Activated naive CD4-positive, alpha-beta T cell treated with anti-CD3 and anti-CD28 coated beads for 36 hours (primary cell): ENCODE measurements around the gene HACD3. TPM values are rescaled to one million over a fixed set of nuclear protein-coding genes. Genes with fewer than 3 reads are reported as not detected.
"Not testable (repeated sequence)": the region's sequence is repeated elsewhere in the genome, so short reads cannot be mapped to it uniquely, and the experiment has no call there.

Experiments used
- CTCF ChIA-PET: fragments of 350-600 bp; sonication (Branson Sonifier 250); formaldehyde crosslinking; loops from one replicate; lab custom pipeline; 2021; ENCODE audit warnings: antibody characterized with exemption; lab: Charles Lee
- DNase-seq: peaks from one replicate; pipeline ENCODE4 v3.0.0-alpha.2; 2020
- H3K27ac Mint-ChIP-seq: one replicate; pipeline ENCODE4 v1.8.0; 2021; ENCODE audit warnings: mild to moderate bottlenecking, mixed read lengths
- H3K27me3 Mint-ChIP-seq: one replicate; pipeline ENCODE4 v1.8.0; 2021; ENCODE audit warnings: low read depth, mixed read lengths
- H3K36me3 Mint-ChIP-seq: one replicate; pipeline ENCODE4 v1.8.0; 2021; ENCODE audit warnings: low read depth, mixed read lengths
- H3K4me1 Mint-ChIP-seq: one replicate; pipeline ENCODE4 v1.8.0; 2021; ENCODE audit warnings: low read depth, mixed read lengths
- H3K4me3 Mint-ChIP-seq: one replicate; pipeline ENCODE4 v1.8.0; 2021; ENCODE audit warnings: mild to moderate bottlenecking, moderate library complexity, mixed read lengths
- H3K9me3 Mint-ChIP-seq: one replicate; pipeline ENCODE4 v1.8.0; 2021; ENCODE audit warnings: mixed read lengths
- intact Hi-C: fragments of 100-400 bp; cut with micrococcal nuclease; formaldehyde crosslinking; loops from one replicate; pipeline ENCODE4 v1.15.1; 2023
- total RNA-seq, 2 experiments: library from RNA; stranded (reverse); gene quantifications; one replicate each; pipeline ENCODE4 v1.2.3, GENCODE V29; 2021

The HACD3 gene
- total RNA-seq, 2 experiments from 2014 or later = 29.1 to 30.1 TPM

DNA sequence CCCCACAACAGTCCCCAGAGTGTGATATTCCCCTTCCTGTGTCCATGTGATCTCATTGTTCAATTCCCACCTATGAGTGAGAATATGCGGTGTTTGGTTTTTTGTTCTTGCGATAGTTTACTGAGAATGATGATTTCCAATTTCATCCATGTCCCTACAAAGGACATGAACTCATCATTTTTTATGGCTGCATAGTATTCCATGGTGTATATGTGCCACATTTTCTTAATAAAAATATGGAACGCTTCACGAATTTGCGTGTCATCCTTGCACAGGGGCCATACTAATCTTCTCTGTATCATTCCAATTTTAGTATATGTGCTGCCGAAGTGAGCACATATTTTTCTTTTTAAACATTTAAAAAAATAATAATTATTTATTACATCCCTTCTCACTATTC lies 22.6 kb downstream of the HACD3 start:
- Mint-ChIP-seq H3K4me1 (peaks cover 18% of the 10 kb centered on the region), H3K36me3 (peaks cover 19% of the 10 kb centered on the region)
- CTCF ChIA-PET, H3K27ac Mint-ChIP-seq, H3K4me3 Mint-ChIP-seq, H3K27me3 Mint-ChIP-seq, H3K9me3 Mint-ChIP-seq, DNase-seq: not testable (repeated sequence)
- intact Hi-C loops = loop anchor here (10.0 kb wide), 1 partner anchor 148 kb away; no protein-coding TSS in a partner anchor

DNA sequence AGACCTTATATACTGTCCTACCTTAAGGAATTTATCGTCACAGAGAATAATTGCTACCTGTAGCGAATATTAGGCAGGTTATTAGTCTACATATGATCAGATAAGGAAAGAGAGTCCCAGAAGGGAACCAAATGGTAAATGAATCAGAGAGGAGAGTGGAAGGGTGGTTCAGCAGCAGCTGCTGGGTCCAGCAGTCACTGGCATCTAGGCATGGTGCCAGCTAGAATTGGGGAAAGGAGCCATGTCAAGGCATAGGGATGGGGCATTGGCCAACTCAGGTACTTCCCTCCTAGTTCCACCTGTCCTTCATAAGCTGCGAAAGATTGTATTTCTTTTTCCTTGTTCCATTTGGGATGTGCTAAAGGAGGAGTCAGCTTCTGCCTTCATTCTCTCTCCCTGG lies 23.4 kb downstream of the HACD3 start:
- H3K4me1 Mint-ChIP-seq = peaks cover 18% of the 10 kb centered on the region
- H3K27me3 Mint-ChIP-seq = no peaks in the 10 kb centered on the region
- H3K4me3 Mint-ChIP-seq = no peak overlapping the region
- peaks cover 20% of the 10 kb centered on the region for H3K36me3 Mint-ChIP-seq
- no peak for DNase-seq
- CTCF ChIA-PET = no interaction called here
- no peak overlapping the region for H3K27ac Mint-ChIP-seq
- H3K9me3 Mint-ChIP-seq = peaks cover 2% of the 10 kb centered on the region
- intact Hi-C loops = loop anchor here (10.0 kb wide), 1 partner anchor 149 kb away; no protein-coding TSS in a partner anchor

DNA sequence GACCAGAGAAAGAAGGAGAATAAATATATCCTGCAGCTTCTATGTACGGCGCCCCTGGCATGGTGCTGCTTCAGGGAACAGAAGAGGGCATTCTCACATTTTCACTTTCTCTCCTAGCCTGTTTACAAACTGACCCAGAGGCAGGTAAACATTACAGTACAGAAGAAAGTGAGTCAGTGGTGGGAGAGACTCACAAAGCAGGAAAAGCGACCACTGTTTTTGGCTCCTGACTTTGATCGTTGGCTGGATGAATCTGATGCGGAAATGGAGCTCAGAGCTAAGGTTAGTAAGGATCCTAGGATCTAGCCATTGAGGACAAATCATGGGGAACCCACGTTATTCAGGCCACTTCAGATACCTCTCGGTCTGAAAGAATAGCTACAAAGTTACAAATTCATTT lies 26.4 kb downstream of the HACD3 start:
- CTCF ChIA-PET = no interaction called here
- Mint-ChIP-seq H3K4me1 (no peaks in the 10 kb centered on the region), H3K36me3 (peaks cover 32% of the 10 kb centered on the region), H3K9me3 (no peaks in the 10 kb centered on the region), H3K27ac (no peak overlapping the region), H3K4me3 (no peak overlapping the region), H3K27me3 (no peaks in the 10 kb centered on the region)
- no peak for DNase-seq
- intact Hi-C loops = loop anchor here (10.0 kb wide), 1 partner anchor 152 kb away; no protein-coding TSS in a partner anchor

- Mint-ChIP-seq H3K27ac (no peak overlapping the region), H3K4me3 (no peak overlapping the region), H3K4me1 (no peaks in the 10 kb centered on the region), H3K36me3 (peaks cover 31% of the 10 kb centered on the region), H3K27me3 (no peaks in the 10 kb centered on the region), H3K9me3 (no peaks in the 10 kb centered on the region)
- intact Hi-C loops = loop anchor here (10.0 kb wide), 1 partner anchor 154 kb away; no protein-coding TSS in a partner anchor
- DNase-seq = no peak
- CTCF ChIA-PET = no interaction called here
These were observed 28.1 kb downstream of the HACD3 start for GRCh38 chr15:65558336-65558735.

- CTCF ChIA-PET = interaction anchor here (0.7 kb wide), 1 partner anchor 10 kb away, joined by 4 read pairs; no protein-coding TSS in a partner anchor
- DNase-seq = no peak
- Mint-ChIP-seq H3K9me3 (no peaks in the 10 kb centered on the region), H3K4me1 (no peaks in the 10 kb centered on the region), H3K27me3 (no peaks in the 10 kb centered on the region), H3K4me3 (no peak overlapping the region), H3K36me3 (peaks cover 29% of the 10 kb centered on the region), H3K27ac (no peak overlapping the region)
- intact Hi-C loops = loop anchor here (10.0 kb wide), 1 partner anchor 154 kb away; no protein-coding TSS in a partner anchor
These were observed 28.9 kb downstream of the HACD3 start for GRCh38 chr15:65558997-65559760.

DNA sequence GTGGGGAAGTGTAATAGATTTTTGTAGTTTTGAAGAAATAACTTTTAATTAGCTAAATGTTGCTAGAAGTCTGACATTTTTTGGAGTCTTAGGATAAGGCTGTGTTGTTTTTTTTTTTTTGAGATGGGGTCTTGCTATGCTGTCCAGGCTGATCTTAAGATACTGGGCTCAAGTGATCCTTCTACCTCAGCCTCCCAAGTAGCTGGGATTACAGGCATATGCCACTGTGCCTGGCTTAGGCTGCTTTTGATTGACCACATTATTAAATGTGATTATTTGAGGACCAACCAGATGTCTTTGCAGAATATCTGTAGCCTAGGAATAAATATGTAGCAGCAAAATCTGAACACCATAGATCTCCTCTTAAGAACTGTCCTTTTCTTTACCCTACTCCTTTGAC lies 29.7 kb downstream of the HACD3 start:
- Mint-ChIP-seq H3K4me1 (no peaks in the 10 kb centered on the region), H3K36me3 (peaks cover 34% of the 10 kb centered on the region), H3K27me3 (no peaks in the 10 kb centered on the region), H3K9me3 (no peaks in the 10 kb centered on the region), H3K27ac (no peak overlapping the region), H3K4me3 (no peak overlapping the region)
- CTCF ChIA-PET = interaction anchor here (0.7 kb wide), 1 partner anchor 10 kb away, joined by 4 read pairs; no protein-coding TSS in a partner anchor
- intact Hi-C loops = loop anchor here (10.0 kb wide), 1 partner anchor 155 kb away; no protein-coding TSS in a partner anchor
- DNase-seq = no peak

DNA sequence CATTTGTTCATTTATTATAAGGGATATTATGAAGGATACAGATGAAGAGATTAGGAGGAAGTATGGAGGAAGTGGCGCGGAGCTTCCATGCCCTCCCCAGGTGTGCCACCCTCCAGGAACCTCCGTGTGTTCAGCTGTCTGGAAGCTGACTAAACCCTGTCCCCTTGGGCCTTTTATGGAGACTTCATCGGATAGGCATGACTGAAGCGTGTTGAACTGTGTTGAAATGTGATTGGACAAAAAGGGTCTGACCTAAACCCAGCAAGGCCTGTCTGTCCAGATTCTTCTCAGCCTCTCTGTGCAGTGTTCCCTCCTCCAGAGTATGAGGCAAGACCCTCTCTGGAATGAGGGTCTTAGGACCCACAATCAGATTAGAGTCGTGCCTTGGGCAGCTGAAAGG lies 31.7 kb downstream of the HACD3 start:
- Mint-ChIP-seq H3K4me1 (no peaks in the 10 kb centered on the region), H3K36me3 (peaks cover 32% of the 10 kb centered on the region), H3K27me3 (no peaks in the 10 kb centered on the region), H3K9me3 (no peaks in the 10 kb centered on the region), H3K27ac (no peak overlapping the region), H3K4me3 (no peak overlapping the region)
- intact Hi-C loops = no loop called here
- CTCF ChIA-PET = interaction anchor here (0.8 to 1.4 kb wide), 2 partner anchors 23 to 52 kb away, joined by 3 read pairs; no protein-coding TSS in a partner anchor
- no peak for DNase-seq

DNA sequence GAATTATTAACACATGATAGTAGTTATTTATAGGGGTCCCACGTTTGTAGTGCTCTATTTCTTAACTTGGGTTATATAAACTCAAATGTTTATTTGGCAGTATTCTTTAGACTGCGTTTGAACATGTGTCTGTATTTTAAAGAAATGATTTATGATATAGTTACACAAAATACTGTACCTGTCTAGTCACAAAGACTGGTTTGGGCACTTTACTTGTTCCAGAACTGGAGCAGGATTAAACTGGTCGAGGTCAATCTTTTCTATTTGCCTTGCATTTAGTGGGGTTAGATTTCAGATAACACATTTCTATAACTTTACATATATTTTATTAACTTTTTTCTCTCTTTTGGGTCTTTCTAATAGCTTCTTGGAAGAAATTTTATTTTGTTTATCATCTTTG lies 39.5 kb downstream of the HACD3 start:
- intact Hi-C loops = no loop called here
- no peaks in the 10 kb centered on the region for H3K9me3 Mint-ChIP-seq
- DNase-seq = no peak
- no peak overlapping the region for H3K27ac Mint-ChIP-seq
- CTCF ChIA-PET = interaction anchor here (0.6 kb wide), 1 partner anchor 10 kb away, joined by 4 read pairs; no protein-coding TSS in a partner anchor
- no peaks in the 10 kb centered on the region for H3K27me3 Mint-ChIP-seq
- peaks cover 26% of the 10 kb centered on the region for H3K36me3 Mint-ChIP-seq
- no peaks in the 10 kb centered on the region for H3K4me1 Mint-ChIP-seq
- H3K4me3 Mint-ChIP-seq = no peak overlapping the region

GRCh38 chr15:65571971-65572370 lies 41.7 kb downstream of the HACD3 start:
- intact Hi-C loops = no loop called here
- H3K27ac Mint-ChIP-seq = no peak overlapping the region

DNA sequence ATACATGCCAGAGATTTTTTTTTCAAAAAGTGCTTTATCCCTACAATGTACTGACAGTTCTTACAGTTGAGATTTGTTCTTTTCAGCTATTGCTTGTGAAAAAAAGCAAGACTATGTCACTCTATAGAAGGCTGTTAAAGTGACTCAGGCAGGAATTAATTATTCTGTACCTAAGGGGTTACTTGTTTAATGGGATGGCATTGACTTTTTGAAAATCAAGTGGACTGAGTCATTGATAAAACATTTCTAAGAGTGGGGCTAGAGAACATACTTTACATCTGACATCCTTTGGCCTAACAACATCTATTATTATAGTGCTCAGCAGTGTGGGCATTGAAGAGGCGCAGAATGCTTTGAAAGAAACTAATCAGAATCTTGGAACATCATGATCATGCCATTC lies 46.4 kb downstream of the HACD3 start:
- intact Hi-C loops = no loop called here
- no peak for DNase-seq
- Mint-ChIP-seq H3K4me1 (no peaks in the 10 kb centered on the region), H3K4me3 (no peak overlapping the region), H3K27me3 (no peaks in the 10 kb centered on the region), H3K9me3 (no peaks in the 10 kb centered on the region), H3K36me3 (peaks cover 10% of the 10 kb centered on the region), H3K27ac (no peak overlapping the region)
- CTCF ChIA-PET = no interaction called here

More at GRCh38 chr15:65571971-65572370, 41.7 kb downstream of the HACD3 start:
- Mint-ChIP-seq H3K9me3 (no peaks in the 10 kb centered on the region), H3K4me1 (no peaks in the 10 kb centered on the region), H3K27me3 (no peaks in the 10 kb centered on the region), H3K4me3 (no peak overlapping the region), H3K36me3 (peaks cover 23% of the 10 kb centered on the region)
- no peak for DNase-seq
- CTCF ChIA-PET = no interaction called here

DNA sequence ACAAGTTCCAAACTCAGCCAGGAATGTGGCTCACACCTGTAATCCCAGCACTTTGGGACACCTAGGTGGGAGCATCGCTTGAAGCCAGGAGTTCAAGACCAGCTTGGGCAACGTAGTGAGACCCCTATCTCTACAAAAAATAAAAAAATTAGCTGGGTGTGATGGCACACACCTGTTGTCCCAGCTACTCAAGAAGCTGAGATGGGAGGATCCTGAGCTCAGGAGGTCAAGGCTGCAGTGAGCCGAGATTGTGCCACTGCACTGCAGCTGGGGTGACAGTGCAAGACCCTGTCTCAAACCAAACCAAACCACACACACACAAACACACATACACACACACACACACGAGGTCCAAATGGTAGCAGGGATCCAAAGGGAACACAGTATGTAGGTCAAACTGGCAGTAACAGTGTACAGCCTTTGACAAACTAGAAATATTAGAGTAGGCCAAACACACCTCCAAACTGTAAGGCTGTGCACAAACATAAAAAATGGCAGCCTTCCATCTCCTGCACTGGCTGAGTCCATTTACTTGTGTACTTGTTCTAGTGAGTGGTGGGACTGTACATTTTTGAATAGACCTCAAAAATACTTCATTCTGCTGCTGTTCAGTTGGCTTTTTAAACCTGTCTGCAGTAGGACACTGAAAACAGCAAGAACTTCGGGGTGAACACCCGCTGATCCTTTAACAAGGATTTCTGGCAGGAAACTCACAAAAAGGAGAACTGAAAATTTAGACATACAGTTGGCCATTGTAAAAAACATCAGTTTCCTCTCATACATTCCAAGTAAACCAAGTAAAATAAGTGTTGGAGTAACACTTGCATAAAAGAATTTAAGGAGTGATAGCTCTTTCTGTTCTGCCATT lies 47.1 kb downstream of the HACD3 start:
- intact Hi-C loops = no loop called here
- DNase-seq = no peak
- Mint-ChIP-seq H3K27me3 (no peaks in the 10 kb centered on the region), H3K4me1 (no peaks in the 10 kb centered on the region), H3K4me3 (no peak overlapping the region), H3K27ac (no peak overlapping the region), H3K9me3 (no peaks in the 10 kb centered on the region), H3K36me3 (peaks cover 14% of the 10 kb centered on the region)
- CTCF ChIA-PET = interaction anchor here (0.6 kb wide), 1 partner anchor 17 kb away, joined by 4 read pairs; no protein-coding TSS in a partner anchor
